Germinal center (tissue), 1 donor: ENCODE results near the gene LSP1.
"Not testable (repeated sequence)": the region's sequence is repeated elsewhere in the genome, so short reads cannot be mapped to it uniquely, and the experiment has no call there.

Experiments used
- DNase-seq: peaks from one replicate; pipeline ENCODE4 v3.0.0; 2012; ENCODE audit warnings: mixed read lengths, low spot score

Gene LSP1

GRCh38 chr11:1852877-1853276, at the start of gene LSP1:
LSP1 (plus strand) TSS chr11:1853084; CDS start chr11:1853145, 61 bp downstream.
- DNase-seq, result peak; percentile 93

- no peak for DNase-seq
Measured at GRCh38 chr11:1803246-1803645, 49.6 kb upstream of the LSP1 start.

- DNase-seq, result not testable (repeated sequence)
Measured at GRCh38 chr11:1803835-1804519, 48.9 kb upstream of the LSP1 start.

- no peak for DNase-seq
Measured at GRCh38 chr11:1805525-1805924, 47.4 kb upstream of the LSP1 start.

- no peak for DNase-seq
Measured at GRCh38 chr11:1807264-1807995, 45.5 kb upstream of the LSP1 start.

- DNase-seq, result no peak
Measured at GRCh38 chr11:1810761-1811160, 42.1 kb upstream of the LSP1 start.

- DNase-seq, result no peak
Measured at GRCh38 chr11:1812274-1812673, 40.6 kb upstream of the LSP1 start.

DNA sequence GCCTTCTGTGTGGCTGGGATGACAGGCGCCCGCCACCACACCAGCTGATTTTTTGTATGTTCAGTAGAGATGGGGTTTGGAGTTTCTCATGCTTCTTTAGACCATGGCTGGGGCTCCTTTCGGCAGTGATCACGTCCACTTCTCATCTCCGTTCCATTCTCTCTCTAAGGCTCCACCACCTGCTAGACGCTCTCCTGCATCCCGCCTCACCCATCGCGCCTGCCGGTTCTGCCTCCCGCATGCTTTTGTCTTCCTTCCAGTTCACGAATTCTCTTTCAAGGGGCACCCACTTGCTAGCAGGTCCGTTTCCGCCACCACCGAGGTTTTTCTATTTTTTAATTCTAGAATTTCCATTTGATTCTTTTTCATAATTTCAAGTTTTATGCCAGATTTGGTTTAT, 40.1 kb upstream of the LSP1 start:
- DNase-seq, result no peak

- not testable (repeated sequence) for DNase-seq
Measured at GRCh38 chr11:1813356-1813755, 39.5 kb upstream of the LSP1 start.

DNA sequence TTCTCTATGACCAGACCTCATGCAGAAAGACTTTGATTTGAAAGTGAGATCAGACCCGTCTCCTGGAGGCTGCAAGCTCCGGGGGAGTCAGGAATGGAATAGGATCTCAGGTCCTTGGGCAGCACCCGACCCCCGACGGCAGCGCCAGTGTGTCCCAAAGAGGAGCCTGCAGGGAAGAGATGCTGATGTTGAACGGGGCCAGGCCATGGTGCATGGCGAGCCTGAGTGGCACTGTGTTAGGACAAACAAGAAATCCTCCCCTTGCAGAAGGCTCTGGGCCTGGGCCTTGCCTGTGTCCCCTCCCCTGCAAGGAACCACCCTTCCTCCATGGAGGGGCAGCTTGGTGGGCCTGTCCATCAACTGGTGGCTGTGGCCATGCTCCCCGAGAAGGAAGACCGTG, 38.2 kb upstream of the LSP1 start:
- DNase-seq, result no peak

DNA sequence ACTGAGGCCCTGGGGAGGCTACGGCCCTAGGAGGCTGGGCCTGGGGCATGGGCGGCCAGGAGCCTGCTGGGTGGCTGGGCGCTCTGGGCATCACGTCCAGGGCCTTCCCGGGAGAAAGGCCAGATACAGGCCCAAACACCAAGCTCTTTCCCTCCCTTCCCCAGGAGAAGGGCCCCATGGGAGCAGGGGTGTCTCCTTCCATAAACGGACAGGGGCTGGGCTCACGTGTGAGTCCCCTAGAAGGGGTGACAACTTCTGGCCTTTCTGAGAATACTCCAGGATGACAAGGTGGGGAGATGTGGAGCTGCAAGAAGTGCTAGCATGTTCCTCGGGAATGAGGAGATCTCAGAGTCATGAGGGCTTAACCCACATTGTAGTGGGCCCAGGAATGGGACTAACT, 37.6 kb upstream of the LSP1 start:
- DNase-seq, result no peak

DNA sequence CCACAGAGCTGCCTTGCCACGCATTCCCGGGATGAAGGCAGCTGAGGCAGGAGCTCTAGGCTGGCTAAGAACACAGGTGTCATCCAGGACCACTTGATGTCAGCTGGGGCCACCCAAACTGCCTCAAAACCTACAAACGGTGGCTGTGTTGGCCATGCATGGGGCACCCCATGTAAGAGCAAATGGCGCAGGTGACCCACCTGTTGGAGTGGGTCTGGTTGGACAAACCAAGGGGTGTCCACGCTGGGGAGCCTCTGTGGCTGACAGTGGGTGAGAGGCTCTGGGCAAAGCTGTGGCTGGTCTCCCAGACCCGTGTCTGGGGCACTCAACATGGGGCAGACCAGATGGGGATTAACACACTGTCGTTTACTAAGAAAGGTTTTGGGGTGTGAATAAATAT, 37.1 kb upstream of the LSP1 start:
- no peak for DNase-seq

- DNase-seq, result no peak
Measured at GRCh38 chr11:1817000-1817399, 35.9 kb upstream of the LSP1 start.

DNA sequence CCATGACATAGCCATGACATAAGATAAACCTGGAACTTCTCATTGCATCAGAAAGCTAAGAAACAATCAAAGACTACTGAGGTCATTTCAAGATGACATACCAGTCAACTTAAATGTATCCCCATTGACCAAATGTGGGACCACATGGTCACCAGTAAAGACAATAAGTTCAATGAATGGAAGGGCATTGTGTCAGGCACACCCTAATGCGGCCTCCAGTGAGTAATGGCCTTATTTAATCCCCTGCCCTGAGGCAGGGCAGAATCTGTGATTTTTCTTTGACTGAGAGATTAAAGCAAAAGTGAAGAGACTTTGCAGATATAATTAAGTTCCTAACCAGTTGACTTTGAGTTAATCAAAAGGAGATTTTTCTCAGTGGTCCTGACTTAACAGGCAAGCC, 35.4 kb upstream of the LSP1 start:
- DNase-seq, result no peak

- DNase-seq, result no peak
Measured at GRCh38 chr11:1819074-1819473, 33.8 kb upstream of the LSP1 start.

DNA sequence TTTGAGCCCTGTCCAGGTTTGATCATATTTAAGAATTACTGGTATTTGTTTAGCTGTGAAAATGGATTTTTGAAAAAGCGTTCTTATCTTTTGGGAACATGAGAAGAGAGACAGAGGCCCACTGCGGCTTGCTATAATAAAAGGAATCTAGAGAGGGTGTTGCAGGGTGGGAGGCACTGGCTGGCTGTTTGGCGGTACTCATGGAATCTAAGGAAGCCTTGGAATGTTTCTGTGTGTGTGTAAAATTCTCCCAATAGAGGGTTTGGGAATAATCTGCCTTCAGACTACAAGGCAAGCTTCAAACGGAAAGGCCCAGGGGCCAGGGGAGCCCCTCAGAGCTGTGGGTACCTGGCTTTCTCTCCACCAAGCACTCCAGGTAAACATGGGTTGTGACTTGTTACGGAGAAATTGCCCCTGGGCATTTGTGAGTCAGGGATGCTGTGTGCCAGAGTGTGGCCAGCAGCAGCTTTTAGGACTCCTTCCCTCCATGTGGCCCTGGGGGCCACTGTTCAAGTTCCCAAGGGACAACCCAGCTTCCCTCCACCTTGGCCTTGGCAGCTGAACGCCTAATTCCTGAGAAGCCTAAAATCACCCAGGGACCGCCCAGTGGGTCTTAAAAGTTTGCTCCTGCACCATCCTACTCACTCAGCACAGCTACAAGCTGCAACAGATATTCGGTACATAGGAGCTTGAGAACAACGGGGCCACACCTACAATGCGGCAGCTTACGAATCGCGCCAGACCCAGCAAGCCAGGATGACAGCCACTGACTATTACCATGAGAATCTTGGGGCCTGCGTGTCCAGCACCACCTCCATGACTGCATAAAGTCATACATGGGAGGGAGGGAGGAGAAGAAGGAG, 32.2 kb upstream of the LSP1 start:
- DNase-seq, result no peak

GRCh38 chr11:1821562-1821961, 31.3 kb upstream of the LSP1 start:
- DNase-seq, result no peak

DNA sequence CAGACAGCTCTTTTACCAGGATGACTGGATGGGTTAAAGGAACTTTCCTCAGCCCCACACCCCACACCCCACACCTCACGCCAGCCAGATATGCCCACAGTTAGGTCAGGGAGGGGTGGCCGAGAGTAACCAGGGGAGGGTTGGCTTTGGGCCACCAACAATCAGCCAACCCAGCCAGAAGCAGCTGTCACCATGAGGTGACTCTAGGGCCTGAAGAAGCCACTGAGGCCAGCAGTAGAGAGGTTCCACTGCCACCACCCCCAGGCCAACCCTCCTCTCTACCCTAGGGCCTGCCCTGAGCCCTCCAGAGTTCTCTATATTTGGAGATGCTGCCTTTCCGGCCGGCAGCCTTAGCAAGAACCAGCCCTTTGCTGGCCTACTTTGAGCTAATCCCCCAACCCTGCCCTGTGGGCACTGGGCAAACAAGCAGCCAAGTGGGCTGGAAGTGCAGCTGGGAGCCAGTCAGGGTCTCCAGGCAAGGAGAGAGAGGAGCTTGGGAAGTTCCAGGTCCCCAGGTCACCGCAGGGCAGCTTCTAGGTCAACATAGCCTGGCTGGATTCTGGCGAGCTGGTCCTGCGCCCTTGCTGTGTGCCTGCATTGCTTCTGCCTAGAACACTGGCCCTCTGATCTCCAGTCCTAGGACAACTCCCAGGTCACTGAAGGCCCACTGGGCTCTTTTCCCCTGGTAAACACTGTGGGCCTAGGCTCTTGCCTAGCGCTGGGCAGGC, 30.1 kb upstream of the LSP1 start:
- no peak for DNase-seq

- DNase-seq, result no peak
Measured at GRCh38 chr11:1823376-1824220, 29.3 kb upstream of the LSP1 start.

- DNase-seq, result no peak
Measured at GRCh38 chr11:1824221-1825038, 28.5 kb upstream of the LSP1 start.
